ENCODE data around the gene ATP13A4.

Gene ATP13A4, protein sequence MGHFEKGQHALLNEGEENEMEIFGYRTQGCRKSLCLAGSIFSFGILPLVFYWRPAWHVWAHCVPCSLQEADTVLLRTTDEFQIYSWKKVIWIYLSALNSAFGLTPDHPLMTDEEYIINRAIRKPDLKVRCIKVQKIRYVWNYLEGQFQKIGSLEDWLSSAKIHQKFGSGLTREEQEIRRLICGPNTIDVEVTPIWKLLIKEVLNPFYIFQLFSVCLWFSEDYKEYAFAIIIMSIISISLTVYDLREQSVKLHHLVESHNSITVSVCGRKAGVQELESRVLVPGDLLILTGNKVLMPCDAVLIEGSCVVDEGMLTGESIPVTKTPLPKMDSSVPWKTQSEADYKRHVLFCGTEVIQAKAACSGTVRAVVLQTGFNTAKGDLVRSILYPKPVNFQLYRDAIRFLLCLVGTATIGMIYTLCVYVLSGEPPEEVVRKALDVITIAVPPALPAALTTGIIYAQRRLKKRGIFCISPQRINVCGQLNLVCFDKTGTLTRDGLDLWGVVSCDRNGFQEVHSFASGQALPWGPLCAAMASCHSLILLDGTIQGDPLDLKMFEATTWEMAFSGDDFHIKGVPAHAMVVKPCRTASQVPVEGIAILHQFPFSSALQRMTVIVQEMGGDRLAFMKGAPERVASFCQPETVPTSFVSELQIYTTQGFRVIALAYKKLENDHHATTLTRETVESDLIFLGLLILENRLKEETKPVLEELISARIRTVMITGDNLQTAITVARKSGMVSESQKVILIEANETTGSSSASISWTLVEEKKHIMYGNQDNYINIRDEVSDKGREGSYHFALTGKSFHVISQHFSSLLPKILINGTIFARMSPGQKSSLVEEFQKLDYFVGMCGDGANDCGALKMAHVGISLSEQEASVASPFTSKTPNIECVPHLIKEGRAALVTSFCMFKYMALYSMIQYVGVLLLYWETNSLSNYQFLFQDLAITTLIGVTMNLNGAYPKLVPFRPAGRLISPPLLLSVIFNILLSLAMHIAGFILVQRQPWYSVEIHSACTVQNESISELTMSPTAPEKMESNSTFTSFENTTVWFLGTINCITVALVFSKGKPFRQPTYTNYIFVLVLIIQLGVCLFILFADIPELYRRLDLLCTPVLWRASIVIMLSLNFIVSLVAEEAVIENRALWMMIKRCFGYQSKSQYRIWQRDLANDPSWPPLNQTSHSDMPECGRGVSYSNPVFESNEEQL

DNA sequence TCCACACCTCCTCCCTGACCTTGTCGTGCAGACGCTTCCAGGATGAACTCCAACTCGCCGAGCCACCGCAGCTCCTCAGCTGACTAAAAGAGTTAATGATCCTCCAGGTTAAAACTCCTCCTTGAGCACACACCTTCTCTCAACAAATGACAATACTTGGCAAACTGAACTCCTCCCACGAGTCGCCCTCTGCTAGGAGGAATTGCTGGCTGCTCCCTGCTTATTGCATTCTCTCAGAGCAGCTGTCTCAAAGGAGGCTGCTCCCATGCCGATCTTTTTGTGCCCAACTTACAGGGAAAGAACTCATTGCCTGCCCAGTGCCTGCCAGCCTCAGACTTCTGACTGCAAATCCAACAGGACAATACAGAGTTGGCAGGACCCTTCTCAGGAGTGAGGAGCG, at the start of gene ATP13A4:
TSS of gene ATP13A4 (minus strand) at position 85 of the 400 bp plus-strand sequence. CDS start 96 bp downstream, outside the sequence.
- FAIRE-seq, result no peak

DNA sequence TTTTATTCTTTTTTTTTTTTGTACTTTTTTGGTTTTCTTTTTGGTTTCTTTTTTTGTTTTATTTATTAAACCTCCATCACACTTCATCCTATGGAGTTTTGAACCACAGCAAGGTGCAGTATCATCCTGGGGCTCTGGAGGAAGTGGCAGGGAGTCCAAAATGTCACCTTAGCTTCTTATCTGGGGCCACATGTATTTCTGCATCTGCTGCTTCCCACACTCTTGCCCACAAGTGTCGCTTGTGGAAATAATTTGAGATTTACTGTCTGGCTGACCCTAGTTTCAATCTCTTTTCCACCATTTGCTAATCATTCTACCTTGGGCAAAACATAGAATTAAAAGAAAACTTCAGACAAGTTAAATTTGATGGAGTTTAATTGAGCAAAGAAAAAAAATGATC, 44.7 kb upstream of the ATP13A4 start:
- FAIRE-seq, result no peak

DNA sequence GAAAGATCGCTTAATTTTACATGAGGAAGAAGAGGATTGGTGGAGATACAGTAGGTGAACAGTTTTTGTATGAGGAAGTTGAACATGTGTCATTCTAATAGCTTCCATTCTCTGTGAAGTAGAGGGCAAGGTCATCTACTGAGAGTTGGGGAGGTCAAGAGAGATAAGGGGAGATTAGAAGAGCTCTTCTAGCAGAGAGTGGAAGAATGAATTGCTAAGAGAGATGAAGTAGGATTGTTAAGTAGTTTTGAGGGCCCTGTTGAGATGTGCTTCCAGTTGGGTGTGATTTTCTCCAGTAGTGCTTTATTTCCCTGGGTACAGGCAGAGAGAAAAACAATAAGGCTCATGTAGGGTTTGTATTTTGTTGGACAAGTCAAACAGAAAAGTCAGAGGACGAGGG, 43.5 kb upstream of the ATP13A4 start:
- no peak for FAIRE-seq

DNA sequence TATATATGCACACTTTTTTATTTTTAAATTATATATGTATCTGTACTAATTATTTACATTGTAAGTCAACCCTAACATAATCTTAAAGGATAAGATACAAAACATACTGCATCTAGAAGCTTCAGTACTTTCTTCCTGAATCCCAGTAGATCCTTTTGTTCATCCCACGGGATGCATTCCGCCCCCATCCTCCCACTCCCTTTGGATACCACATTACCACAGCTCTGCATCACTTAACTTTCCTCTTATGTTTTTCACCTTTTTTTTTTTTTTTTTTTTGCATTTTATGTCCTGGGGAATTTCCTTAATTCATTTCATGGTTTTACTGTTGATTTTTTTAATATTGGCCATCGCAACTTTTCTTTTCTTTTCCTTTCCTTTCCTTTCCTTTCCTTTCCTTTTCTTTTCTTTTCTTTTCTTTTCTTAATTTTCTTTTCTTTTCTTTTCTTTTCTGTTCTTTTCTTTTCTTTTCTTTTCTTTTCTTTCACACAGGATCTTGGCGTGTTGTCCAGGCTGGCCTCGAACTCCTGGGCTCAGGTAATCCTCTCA, 41.3 kb upstream of the ATP13A4 start:
- FAIRE-seq, result no peak

DNA sequence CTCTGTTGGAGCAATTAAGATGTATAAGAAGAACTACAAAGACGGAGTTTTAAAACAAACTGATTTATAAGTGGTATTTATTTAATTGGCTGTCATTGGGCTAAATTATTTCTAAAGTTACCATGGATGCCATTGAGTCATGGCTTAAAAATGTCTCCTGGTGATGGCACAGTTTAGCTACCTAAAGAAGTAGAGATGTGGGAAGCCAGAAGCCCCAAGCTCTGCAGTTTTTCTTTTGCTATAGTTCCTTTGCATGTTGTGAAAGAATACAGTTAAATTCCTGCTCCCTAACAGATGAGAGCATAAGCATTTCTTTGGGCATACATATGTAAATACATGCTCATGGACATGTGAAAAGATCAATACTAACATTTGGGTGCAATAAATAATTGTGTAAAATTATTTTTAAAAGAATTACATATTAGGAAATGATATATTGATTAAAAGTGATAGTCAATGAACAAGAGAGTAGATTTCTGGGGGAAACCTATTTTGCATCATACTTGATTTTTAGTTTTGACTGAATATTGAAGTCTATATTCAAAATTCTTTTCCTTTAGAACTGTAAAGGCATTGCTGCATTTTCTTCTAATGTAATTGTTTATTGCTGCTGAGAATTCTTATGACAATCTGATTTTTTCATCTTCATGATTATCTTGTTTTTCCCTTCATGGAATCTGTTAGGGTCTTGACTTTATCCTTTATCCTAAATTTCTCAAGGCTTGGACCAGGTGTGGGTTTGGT, 40.4 kb upstream of the ATP13A4 start:
- no peak for FAIRE-seq

DNA sequence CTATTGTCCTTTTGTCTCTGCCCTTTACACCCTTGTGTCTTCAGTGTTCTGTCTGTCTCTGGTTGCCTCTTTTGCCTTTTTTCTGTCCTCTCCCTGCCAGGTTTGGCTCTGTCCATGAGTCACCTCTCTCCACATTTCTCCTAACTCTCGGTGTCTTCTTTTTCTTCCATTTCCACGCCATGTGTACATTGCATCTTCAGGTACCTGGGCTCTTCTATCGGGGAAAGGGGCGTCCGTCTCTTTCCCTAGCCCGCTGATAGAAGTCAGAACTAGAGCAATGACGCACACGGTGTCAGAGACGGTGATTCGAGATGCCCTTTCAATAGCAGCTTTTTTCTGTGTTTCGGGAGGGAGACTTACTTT, 39.0 kb upstream of the ATP13A4 start:
- FAIRE-seq, result no peak

DNA sequence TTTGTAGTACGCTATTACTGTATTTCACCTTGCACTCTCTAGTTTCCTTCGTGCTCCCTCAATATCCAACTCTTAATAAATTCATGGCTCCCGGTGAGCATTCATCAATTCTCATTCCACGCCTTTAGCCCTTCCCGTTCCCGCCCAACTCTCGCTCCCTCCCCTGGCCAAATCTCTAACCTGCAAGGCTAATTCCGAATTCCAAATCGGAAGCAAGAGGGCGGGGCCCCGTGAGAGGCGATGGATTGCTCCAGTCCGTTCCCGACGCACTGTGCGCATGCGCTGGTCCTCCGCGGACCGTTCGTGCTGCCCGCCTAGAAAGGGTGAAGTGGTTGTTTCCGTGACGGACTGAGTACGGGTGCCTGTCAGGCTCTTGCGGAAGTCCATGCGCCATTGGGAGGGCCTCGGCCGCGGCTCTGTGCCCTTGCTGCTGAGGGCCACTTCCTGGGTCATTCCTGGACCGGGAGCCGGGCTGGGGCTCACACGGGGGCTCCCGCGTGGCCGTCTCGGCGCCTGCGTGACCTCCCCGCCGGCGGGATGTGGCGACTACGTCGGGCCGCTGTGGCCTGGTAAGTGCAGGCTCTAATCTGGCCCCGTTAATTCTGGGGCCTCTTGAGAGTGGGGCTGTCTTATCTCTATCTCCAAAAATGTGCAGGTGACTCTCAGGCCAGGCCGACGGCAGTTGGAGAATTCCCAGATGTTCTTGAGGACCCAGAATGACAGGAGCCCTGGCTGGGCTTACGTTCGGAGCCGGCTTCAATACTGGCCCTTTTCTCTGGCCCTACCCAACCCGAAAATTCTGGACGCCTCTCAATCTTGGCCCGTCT, 38.4 kb upstream of the ATP13A4 start, which contains the start of gene OPA1:
TSS of gene OPA1 (plus strand) at position 368 of the 827 bp plus-strand sequence. CDS start at position 538, 170 bp downstream.
- FAIRE-seq, result peak; percentile 73

DNA sequence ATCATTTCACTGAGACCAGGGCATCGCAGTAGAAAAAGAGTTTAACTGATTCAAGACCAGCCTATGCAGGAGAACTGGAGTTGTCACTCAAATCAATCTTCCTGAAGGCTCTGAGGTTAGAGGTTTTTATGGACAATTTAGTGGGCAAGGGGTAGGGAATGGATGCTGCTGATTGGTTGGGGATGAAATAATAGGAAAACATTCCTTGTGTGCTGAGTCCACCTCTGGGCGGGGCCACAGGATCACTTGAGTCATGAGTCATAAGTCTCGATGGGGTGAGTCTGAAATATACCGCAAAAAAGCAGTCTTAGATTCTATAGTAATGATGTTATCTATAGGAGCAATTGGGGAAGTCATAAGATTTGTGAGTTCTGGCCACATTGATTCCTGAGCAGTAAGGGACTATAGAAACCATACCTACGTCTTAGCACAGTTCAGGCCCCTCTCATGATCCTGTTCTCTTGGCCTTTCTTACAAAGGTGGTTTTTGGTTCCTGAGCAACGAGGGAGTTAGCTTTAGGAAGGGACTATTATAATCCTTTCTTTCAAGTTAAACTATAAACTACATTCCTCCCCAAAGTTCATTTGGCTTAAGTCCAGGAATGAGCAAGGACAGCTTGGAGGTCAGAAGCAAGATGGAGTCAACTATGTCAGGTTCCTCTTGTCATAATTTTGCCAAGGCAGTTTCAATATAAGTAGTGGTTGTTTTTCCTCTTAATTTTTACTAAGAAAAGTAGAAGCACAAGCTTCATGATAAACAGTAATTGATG, 35.6 kb upstream of the ATP13A4 start:
- no peak for FAIRE-seq

DNA sequence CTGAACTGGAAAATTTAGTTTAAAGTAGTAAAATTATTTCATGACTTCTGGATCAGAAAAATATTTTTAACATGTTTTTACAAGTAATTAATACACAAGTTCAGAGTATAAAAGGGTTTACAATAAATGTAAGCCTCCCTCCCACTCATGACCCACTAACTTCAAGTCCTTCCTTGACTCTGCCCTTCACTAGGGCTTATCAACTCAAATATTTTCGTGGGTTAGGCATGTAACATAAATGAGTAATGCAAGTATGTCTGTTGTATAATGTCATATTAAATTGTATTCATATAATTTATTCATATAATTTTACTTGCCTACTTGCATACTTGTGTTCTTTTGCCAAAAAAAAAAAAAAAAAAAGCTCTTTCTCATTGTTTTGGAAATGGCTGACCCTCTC, 34.9 kb upstream of the ATP13A4 start:
- no peak for FAIRE-seq

DNA sequence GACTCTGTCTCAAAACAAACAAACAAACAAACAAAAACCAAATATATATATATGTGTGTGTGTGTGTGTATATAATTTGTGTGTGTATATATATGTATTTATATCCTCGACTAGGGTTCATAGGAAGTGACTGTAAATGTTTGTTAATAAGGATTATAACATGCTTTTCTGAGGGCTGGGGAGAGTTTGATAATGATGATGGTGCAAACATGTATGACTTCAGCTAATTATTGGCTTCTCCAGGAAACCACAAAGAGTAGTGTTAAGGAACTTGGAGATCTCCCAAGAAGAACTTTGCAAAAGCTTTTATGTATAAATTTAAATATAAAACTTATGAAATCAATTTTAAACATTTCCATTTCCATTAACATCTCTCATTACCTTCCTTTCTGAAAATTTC, 34.4 kb upstream of the ATP13A4 start:
- FAIRE-seq, result no peak

DNA sequence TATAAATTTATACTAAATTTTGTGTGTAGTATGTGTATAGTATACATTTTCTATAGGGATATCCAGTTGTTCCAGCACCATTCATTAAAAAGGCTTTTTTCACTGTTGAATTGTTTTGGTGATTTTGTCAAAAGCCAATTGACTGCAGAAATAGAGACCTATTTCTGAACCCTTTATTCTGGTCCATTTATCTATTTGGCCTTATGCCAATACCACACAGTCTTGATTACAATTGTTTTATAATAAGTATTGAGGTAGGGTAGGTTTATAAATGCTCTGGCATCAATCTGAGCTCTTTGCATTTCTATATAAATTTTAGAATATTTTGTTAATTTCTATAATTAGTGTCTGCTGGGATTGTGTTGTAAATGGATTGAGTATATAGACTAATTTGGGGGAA, 31.8 kb upstream of the ATP13A4 start:
- FAIRE-seq, result no peak

DNA sequence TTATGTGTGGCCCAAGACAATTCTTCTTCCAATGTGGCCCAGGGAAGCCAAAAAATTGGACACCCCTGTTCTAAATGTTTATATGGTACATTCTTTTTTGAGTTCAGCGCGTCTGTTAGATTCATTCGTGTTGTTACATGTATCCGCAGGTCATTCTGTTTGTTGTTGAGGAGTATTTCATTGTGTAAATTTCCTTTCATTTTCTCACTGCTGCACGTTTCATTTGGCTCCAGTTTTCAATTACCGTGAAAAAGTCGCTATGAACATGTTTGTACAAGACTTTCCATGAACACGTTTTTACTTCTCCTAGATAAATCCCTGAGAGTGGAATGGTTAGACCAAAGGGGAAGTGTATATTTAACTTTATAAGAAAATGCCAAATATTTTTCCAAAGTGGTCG, 30.8 kb upstream of the ATP13A4 start:
- FAIRE-seq, result no peak

DNA sequence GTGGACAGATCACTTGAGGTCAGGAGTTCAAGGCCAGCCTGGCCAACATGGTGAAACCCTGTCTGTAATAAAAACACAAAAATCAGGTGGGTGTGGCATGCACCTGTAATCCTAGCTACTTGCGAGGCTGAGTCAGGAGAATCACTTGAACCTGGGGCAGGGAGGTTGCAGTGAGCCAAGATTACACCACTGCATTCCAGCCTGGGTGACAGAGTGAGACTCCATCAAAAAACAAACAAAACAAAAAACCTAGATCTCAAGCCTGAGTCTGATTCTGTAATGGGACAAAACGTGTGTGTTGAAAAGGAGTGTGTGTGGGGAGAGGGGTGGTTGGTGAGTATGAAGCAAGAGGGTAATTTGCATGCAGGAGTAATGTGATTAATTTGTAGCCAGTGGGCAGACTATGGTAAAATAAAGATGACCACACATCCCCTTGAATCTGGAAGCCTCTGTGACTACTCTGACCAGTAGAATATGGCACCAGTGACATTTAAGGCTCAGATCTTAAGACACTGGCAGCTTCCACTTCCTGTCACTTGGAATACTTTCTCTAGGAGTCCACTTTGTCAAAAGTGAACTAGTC, 19.9 kb upstream of the ATP13A4 start:
- no peak for FAIRE-seq

DNA sequence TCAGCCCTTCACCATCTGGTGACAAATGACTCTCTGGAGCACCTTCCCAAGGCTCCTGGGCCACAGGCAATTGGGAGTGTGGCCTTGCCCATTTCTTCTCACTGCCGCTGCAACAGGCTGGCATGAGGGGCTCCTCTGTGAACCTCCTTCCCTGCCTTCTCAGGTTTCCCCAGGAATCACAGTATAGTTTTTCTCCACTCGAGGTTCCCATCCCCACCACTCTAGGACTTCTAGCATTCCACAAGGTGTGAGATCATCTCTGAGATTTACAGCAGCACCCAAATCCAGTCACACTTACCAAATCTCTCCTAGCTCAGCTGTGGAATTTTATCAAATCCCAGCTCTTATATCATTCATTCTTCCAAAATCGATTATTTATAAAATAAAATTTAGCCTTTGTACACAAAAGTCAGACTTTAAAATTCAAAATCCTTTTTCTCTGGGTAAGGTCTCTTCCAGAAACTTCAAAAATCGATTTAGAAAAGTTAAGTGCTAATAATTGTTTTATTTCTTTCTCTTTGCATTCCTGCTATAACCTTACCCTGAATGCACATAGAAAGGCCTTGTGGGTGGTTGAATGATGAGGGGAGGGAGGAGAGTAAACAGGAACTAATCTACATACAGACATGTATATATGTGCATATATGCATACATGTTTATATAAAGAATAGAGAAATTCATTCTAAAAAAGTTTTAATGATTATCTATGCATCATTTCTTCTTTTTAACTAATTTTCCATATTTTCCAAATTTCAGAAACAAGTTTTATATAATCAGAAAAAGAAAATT, 18.9 kb upstream of the ATP13A4 start:
- FAIRE-seq, result no peak

DNA sequence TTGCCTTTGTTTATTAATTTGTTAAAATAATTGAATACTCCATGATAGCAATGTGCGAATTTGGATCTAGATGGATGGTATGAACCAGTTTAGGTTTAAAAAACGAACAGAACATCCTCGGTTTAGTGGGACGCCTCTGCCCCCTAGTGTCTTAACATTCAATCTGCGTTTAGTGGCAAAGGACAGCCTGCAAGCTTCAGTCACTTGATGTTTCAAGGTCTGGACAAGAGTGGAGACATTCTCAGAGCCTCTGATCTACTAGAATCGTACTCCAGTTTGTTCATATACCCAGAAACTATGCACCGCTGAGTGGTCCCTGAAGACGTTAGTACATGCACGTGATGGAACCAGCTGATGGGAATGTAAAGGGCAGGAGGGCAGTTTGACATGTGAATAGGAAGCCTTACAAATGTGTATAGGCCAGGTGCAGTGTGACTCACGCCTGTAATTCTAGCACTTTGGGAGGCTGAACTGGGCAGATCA, 17.8 kb upstream of the ATP13A4 start:
- FAIRE-seq, result peak; percentile 92

DNA sequence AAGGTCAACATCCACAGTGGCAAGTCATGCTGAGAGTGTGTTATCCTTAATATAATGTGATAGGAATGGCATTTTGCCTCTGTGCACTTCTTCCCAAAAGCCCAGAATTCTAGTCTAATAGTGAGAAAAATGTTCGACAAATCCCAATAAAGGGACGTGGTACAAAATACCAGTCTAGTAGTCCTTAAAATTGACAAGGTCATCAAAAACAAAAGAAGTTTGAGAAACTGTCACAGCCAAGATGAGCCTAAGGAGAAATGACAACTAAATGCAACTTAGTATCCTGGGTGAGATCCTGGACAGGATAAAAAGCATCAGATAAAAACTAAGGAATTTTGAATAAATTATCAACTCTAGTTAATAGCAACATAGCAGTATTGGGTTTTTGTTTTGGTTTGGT, 14.4 kb upstream of the ATP13A4 start:
- no peak for FAIRE-seq

DNA sequence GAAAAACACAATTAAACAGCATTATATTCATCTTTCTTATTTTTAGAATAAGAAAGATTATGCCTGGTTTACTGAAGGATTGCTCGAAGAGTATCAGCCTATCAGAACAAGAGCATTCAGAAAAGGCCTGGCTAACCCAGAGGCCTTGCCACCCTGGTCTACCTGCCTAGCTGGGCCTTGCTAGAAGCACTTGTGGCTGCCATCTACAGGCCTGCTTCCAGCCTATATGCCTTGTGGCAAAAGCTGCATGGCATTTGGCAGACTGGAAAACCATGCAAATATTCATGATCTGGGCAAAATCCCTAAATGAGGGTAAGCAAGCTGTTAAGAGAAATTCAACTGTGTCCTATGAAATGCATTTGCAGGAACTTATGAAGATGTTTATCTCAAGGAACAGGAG, 9.3 kb upstream of the ATP13A4 start:
- no peak for FAIRE-seq

DNA sequence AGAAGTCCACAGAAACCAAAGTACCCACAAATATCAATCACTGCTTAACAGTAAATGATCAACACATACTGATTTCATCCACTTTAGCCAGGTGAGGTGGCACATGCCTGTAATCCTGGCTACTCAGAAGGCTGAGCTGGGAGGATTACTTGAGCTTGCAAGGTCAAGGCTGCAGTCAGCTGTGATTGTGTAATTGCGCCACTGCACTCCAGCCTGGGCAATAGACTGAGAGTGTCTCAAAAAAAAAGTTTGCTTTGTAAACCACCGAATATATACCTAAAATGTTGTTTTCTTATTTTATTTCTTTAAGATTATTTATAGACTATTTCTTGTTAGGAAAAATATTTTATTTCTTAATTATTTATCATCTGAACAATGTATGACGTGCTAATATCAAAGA, 8.7 kb upstream of the ATP13A4 start:
- FAIRE-seq, result no peak

DNA sequence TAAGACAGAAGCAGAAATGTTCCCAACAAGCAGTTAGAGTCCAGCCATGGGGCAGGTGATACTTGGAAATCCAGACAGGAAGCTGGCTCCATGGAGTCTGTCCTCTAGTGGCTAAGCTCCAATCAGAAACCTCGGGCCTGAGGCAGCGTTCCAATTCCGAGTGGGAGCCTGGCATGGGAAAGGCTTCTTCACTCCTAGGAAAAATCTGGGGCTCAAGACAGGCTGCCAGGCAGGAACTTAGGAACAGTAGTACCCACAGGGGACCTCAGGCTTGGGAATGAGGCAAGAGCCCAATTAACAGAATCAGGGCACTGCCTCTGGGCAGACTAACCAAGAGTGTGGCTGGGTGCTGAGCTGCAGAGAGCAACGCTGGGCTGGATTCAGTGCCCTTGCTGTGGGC, 6.2 kb upstream of the ATP13A4 start:
- FAIRE-seq, result no peak
